ENCODE results near the gene F2RL2.

DNA sequence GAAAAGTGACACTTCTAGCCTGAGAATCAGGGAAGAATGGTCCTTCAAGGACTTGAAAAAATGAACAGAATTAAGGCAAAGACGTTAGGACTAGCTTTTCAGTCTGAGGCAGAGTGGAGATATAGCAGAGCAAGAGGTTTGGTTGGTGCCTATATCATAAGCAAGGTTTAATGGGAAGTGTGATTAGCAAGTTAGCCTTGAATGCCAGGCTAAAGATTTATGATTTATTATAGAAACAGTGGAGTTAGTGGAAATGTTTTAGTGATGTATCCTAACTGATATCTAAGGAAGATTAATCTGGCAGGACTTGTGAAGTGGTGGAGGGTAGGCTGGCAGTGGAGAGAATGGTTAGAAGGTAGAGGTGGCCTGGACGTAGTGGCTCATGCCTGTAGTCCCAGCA, 7.0 kb downstream of the F2RL2 start:
- TF ChIP-seq POLR2AphosphoS5 (IDR thresholded peaks at IDR 0.05; ENCODE audit: low read depth, low read length): no peak
- no peak for TF ChIP-seq TAF1 (IDR thresholded peaks at IDR 0.05; ENCODE audit: borderline replicate concordance, insufficient read depth, low read length)
- TF ChIP-seq, protein P1, sequence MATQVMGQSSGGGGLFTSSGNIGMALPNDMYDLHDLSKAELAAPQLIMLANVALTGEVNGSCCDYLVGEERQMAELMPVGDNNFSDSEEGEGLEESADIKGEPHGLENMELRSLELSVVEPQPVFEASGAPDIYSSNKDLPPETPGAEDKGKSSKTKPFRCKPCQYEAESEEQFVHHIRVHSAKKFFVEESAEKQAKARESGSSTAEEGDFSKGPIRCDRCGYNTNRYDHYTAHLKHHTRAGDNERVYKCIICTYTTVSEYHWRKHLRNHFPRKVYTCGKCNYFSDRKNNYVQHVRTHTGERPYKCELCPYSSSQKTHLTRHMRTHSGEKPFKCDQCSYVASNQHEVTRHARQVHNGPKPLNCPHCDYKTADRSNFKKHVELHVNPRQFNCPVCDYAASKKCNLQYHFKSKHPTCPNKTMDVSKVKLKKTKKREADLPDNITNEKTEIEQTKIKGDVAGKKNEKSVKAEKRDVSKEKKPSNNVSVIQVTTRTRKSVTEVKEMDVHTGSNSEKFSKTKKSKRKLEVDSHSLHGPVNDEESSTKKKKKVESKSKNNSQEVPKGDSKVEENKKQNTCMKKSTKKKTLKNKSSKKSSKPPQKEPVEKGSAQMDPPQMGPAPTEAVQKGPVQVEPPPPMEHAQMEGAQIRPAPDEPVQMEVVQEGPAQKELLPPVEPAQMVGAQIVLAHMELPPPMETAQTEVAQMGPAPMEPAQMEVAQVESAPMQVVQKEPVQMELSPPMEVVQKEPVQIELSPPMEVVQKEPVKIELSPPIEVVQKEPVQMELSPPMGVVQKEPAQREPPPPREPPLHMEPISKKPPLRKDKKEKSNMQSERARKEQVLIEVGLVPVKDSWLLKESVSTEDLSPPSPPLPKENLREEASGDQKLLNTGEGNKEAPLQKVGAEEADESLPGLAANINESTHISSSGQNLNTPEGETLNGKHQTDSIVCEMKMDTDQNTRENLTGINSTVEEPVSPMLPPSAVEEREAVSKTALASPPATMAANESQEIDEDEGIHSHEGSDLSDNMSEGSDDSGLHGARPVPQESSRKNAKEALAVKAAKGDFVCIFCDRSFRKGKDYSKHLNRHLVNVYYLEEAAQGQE (IDR thresholded peaks at IDR 0.05; ENCODE audit: insufficient read depth in 1 of 2, low read depth in 2 of 2, low read length in 2 of 2): no peak
- no peak for TF ChIP-seq SIN3A (IDR thresholded peaks at IDR 0.05; ENCODE audit: borderline replicate concordance, insufficient read depth, low read length)

All from PFSK-1 (cell line).